HEK293 (cell line): ENCODE data around the gene FILIP1L.

Source experiments
- CTCF ChIA-PET: fragments of 350-600 bp; formaldehyde crosslinking; extraction: SDS; loops from one replicate; lab custom pipeline; 2021; ENCODE audit warnings: antibody characterized with exemption; lab: Yijun Ruan, JAX
- POLR2A ChIA-PET: fragments of 300-600 bp; formaldehyde crosslinking; extraction: SDS; loops from one replicate; lab custom pipeline; 2020; ENCODE audit warnings: antibody characterized with exemption, inconsistent platforms; lab: Yijun Ruan, JAX
- H3K27ac ChIP-seq: fragments of 200-500 bp; sonication (Bioruptor generic); 2 replicates; pipeline ENCODE4 v1.5.1; 2014; ENCODE audit warnings: low read depth, low read length, control low read depth, inconsistent platforms; ENCODE audit errors: extremely low read depth
- H3K36me3 ChIP-seq, 2 experiments: fragments of 200-500 bp in 1 of 2; sonication (Bioruptor generic) in 1 of 2; 1 replicate in 1 of 2; 2 replicates in 1 of 2; pipeline ENCODE4 v1.5.1; 2014 to 2017; ENCODE audit warnings: inconsistent platforms in 2 of 2, low read length in 2 of 2; ENCODE audit not compliant: control insufficient read depth in 2 of 2, insufficient read depth in 1 of 2
- H3K4me1 ChIP-seq: fragments of 200-500 bp; sonication (Bioruptor generic); 2 replicates; pipeline ENCODE4 v1.5.1; 2014; ENCODE audit warnings: mild to moderate bottlenecking, low read length, inconsistent platforms; ENCODE audit not compliant: control insufficient read depth, insufficient read depth
- H3K4me3 ChIP-seq: 2 replicates; pipeline ENCODE4 v1.5.1; 2011; ENCODE audit warnings: low read depth, mild to moderate bottlenecking, control low read depth, low read length, moderate library complexity
- H3K9me3 ChIP-seq: fragments of 200-500 bp; sonication (Bioruptor generic); 2 replicates; pipeline ENCODE4 v1.5.1; 2014; ENCODE audit warnings: low read depth, low read length, inconsistent platforms; ENCODE audit not compliant: control insufficient read depth, insufficient read depth
- BCL11A ChIP-seq: fragments of 450-650 bp; formaldehyde crosslinking; IDR thresholded peaks from 2 replicates; pipeline ENCODE4 v1.5.1; 2016; ENCODE audit warnings: low read depth, missing biosample characterization, missing genetic modification characterization
- IKZF3 ChIP-seq: fragments of 450-650 bp; IDR thresholded peaks from 2 replicates; pipeline ENCODE4 v1.5.0; 2018; ENCODE audit warnings: missing biosample characterization, mild to moderate bottlenecking, missing genetic modification characterization, moderate library complexity
- KLF10 ChIP-seq: fragments of 450-650 bp; IDR thresholded peaks from 2 replicates; pipeline ENCODE4 v1.5.1; 2018; ENCODE audit warnings: missing biosample characterization, mild to moderate bottlenecking, missing genetic modification characterization
- KLF16 ChIP-seq: fragments of 450-650 bp; formaldehyde crosslinking; IDR thresholded peaks from 2 replicates; pipeline ENCODE4 v1.5.1; 2017; ENCODE audit warnings: missing biosample characterization, missing genetic modification characterization
- OSR2 ChIP-seq: fragments of 450-650 bp; formaldehyde crosslinking; IDR thresholded peaks from 2 replicates; pipeline ENCODE4 v1.5.1; 2016; ENCODE audit warnings: missing biosample characterization, missing genetic modification characterization
- OVOL3 ChIP-seq: fragments of 450-650 bp; formaldehyde crosslinking; IDR thresholded peaks from 2 replicates; pipeline ENCODE4 v1.5.1; 2016; ENCODE audit warnings: missing biosample characterization, missing genetic modification characterization
- WT1 ChIP-seq: fragments of 450-650 bp; formaldehyde crosslinking; IDR thresholded peaks from 2 replicates; pipeline ENCODE4 v1.5.1; 2016; ENCODE audit warnings: missing biosample characterization, missing genetic modification characterization
- ZNF10 ChIP-seq: fragments of 450-650 bp; formaldehyde crosslinking; IDR thresholded peaks from 2 replicates; pipeline ENCODE4 v1.5.1; 2017; ENCODE audit warnings: missing biosample characterization, missing genetic modification characterization
- ZNF48 ChIP-seq: fragments of 450-650 bp; formaldehyde crosslinking; IDR thresholded peaks from 2 replicates; pipeline ENCODE4 v1.5.1; 2016; ENCODE audit warnings: missing biosample characterization, missing genetic modification characterization
- ZNF629 ChIP-seq: fragments of 450-650 bp; formaldehyde crosslinking; IDR thresholded peaks from 2 replicates; pipeline ENCODE4 v1.5.1; 2017; ENCODE audit warnings: missing biosample characterization, missing genetic modification characterization
- ZNF830 ChIP-seq: fragments of 450-650 bp; IDR thresholded peaks from 2 replicates; pipeline ENCODE4 v1.5.0; 2018; ENCODE audit warnings: missing biosample characterization, missing genetic modification characterization, low read depth, mild to moderate bottlenecking, moderate library complexity
- TF ChIP-seq, protein P1 (sequence below): fragments of 450-650 bp; formaldehyde crosslinking; IDR thresholded peaks from 2 replicates; pipeline ENCODE4 v1.5.1; 2017; ENCODE audit warnings: missing biosample characterization, missing genetic modification characterization
- TF ChIP-seq, protein P2 (sequence below): fragments of 450-650 bp; formaldehyde crosslinking; IDR thresholded peaks from 2 replicates; pipeline ENCODE4 v1.5.1; 2017; ENCODE audit warnings: missing biosample characterization, missing genetic modification characterization
- TF ChIP-seq, protein P3 (sequence below): fragments of 450-650 bp; formaldehyde crosslinking; IDR thresholded peaks from 2 replicates; pipeline ENCODE4 v1.5.1; 2016; ENCODE audit warnings: missing biosample characterization, missing genetic modification characterization
- TF ChIP-seq, protein P4 (sequence below): fragments of 450-650 bp; formaldehyde crosslinking; IDR thresholded peaks from 2 replicates; pipeline ENCODE4 v1.5.1; 2016; ENCODE audit warnings: missing biosample characterization, missing genetic modification characterization
- TF ChIP-seq, protein P5 (sequence below): fragments of 450-650 bp; formaldehyde crosslinking; IDR thresholded peaks from 2 replicates; pipeline ENCODE4 v1.5.1; 2017; ENCODE audit warnings: missing biosample characterization, missing genetic modification characterization

Gene FILIP1L

DNA sequence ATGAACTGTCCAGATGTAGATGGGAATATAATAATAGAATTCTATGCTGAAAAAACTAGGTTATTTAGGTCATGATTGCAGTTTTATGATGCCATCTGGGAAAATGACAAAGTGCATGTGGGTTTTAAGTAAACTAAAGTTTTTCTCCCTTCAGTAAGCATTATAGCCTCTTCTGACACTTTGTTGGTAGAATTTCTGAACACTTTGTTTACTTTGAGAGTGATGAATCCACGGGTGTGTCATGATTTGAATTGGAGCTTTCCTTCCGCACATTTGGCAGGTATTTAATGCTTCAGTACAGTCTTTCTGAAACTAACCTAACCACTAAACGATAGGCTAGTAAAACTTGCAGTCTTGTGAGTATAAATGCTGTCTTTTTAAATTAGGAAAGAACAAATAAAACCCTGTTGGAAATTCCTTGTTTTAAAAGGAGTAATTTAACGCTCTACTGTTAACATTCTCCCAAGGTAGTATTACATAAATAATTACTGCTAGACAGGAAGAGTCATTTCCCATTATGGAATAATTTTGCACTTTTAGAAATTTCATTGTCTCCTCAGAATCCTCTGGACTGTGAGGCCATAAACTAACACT, 7.0 kb downstream of the FILIP1L start (continued):
- TF ChIP-seq, protein P1, sequence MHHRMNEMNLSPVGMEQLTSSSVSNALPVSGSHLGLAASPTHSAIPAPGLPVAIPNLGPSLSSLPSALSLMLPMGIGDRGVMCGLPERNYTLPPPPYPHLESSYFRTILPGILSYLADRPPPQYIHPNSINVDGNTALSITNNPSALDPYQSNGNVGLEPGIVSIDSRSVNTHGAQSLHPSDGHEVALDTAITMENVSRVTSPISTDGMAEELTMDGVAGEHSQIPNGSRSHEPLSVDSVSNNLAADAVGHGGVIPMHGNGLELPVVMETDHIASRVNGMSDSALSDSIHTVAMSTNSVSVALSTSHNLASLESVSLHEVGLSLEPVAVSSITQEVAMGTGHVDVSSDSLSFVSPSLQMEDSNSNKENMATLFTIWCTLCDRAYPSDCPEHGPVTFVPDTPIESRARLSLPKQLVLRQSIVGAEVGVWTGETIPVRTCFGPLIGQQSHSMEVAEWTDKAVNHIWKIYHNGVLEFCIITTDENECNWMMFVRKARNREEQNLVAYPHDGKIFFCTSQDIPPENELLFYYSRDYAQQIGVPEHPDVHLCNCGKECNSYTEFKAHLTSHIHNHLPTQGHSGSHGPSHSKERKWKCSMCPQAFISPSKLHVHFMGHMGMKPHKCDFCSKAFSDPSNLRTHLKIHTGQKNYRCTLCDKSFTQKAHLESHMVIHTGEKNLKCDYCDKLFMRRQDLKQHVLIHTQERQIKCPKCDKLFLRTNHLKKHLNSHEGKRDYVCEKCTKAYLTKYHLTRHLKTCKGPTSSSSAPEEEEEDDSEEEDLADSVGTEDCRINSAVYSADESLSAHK (tag by site-specific recombination), result peak; percentile 42
- TF ChIP-seq ZNF48, result no peak
- TF ChIP-seq WT1 (tag by site-specific recombination), result peak; percentile 66
- TF ChIP-seq OVOL3 (tag by site-specific recombination), result 0 out of 2 replicates have a peak, but pooled peaks have one; percentile 26
- peak; percentile 44; the same call in 1 of the 2 replicates for TF ChIP-seq ZNF629 (tag by site-specific recombination)

DNA sequence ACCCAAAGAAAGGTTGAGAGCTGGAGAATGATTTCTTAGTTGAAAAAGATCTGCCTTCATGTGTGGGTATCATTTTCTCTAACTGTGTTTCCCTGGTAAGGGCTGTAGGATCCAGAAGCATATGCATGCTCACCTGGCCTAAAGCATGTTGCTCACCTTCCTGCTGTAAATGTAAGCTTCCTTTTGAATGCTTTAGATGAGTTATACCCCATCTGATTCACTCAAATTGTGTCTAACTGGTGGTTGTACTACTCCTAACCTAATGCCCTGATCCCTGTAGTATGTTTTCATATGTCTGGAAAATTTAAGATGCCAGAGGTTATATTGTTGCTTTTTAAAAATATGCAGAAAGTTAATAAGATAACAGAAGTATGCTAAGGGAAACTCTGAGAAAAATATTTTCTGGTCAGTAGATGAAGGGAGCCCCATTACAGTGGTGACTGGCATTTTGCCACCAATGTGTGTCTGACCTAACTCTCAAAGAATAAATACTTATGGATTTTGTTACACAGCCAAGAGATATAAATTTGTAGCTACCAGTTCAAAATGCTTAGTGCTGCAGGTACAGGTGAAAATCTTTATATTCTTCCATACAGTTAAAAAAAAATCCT, 7.7 kb downstream of the FILIP1L start:
- H3K36me3 ChIP-seq, result no peaks in the 10 kb centered on the region
- no peaks in the 10 kb centered on the region for H3K9me3 ChIP-seq
- ChIA-PET POLR2A (no interaction called here), CTCF (interaction anchor here (0.7 to 1.2 kb wide), 3 partner anchors 38 to 263 kb away, joined by 3 read pairs; no protein-coding TSS in a partner anchor)
- H3K27ac ChIP-seq, result peak overlapping the region; percentile 13; the same call in 1 of the 2 replicates
- TF ChIP-seq BCL11A (tag by site-specific recombination) (no peak), KLF16 (no peak)
- TF ChIP-seq, protein P2, sequence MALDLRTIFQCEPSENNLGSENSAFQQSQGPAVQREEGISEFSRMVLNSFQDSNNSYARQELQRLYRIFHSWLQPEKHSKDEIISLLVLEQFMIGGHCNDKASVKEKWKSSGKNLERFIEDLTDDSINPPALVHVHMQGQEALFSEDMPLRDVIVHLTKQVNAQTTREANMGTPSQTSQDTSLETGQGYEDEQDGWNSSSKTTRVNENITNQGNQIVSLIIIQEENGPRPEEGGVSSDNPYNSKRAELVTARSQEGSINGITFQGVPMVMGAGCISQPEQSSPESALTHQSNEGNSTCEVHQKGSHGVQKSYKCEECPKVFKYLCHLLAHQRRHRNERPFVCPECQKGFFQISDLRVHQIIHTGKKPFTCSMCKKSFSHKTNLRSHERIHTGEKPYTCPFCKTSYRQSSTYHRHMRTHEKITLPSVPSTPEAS (tag by site-specific recombination), result no peak
- TF ChIP-seq, protein P3, sequence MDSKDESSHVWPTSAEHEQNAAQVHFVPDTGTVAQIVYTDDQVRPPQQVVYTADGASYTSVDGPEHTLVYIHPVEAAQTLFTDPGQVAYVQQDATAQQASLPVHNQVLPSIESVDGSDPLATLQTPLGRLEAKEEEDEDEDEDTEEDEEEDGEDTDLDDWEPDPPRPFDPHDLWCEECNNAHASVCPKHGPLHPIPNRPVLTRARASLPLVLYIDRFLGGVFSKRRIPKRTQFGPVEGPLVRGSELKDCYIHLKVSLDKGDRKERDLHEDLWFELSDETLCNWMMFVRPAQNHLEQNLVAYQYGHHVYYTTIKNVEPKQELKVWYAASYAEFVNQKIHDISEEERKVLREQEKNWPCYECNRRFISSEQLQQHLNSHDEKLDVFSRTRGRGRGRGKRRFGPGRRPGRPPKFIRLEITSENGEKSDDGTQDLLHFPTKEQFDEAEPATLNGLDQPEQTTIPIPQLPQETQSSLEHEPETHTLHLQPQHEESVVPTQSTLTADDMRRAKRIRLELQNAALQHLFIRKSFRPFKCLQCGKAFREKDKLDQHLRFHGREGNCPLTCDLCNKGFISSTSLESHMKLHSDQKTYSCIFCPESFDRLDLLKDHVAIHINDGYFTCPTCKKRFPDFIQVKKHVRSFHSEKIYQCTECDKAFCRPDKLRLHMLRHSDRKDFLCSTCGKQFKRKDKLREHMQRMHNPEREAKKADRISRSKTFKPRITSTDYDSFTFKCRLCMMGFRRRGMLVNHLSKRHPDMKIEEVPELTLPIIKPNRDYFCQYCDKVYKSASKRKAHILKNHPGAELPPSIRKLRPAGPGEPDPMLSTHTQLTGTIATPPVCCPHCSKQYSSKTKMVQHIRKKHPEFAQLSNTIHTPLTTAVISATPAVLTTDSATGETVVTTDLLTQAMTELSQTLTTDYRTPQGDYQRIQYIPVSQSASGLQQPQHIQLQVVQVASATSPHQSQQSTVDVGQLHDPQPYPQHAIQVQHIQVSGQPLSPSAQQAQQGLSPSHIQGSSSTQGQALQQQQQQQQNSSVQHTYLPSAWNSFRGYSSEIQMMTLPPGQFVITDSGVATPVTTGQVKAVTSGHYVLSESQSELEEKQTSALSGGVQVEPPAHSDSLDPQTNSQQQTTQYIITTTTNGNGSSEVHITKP, result peak; percentile 76
- no peak overlapping the region for H3K4me3 ChIP-seq
- H3K4me1 ChIP-seq, result peaks cover 24% of the 10 kb centered on the region

DNA sequence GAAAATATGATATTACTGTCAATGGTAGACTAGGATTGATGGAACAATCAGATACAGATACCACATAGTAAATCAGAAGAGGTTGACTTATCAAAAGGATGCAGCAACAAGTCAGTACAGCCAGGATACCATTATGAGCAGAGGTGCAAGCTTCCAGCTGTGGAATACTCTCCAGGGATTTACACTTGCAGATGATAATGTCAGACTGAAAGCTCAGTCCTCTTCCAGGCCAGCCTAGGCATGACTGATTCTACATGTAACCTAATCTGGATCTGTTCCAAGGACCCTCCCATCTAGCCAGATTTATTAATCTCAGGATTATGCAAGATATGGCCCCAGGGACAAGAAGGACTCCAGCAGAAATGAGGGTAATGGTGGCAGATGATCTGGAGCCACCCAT, 8.2 kb downstream of the FILIP1L start:
- H3K27ac ChIP-seq, result peak overlapping the region; percentile 13; the same call in 1 of the 2 replicates
- peaks cover 24% of the 10 kb centered on the region for H3K4me1 ChIP-seq
- POLR2A ChIA-PET, result no interaction called here
- CTCF ChIA-PET, result interaction anchor here (0.6 to 1.2 kb wide), 4 partner anchors 37 to 1090 kb away, joined by 3 read pairs; no protein-coding TSS in a partner anchor
- no peaks in the 10 kb centered on the region for H3K9me3 ChIP-seq
- no peak overlapping the region for H3K4me3 ChIP-seq
- H3K36me3 ChIP-seq, result no peaks in the 10 kb centered on the region
- TF ChIP-seq ZNF10 (tag by site-specific recombination) (no peak), OSR2 (tag by site-specific recombination) (peak; percentile 32; the same call in 1 of the 2 replicates), ZNF830 (tag by site-specific recombination) (no peak), KLF10 (tag by site-specific recombination) (0 out of 2 replicates have a peak, but pooled peaks have one; percentile 40), IKZF3 (tag by site-specific recombination) (0 out of 2 replicates have a peak, but pooled peaks have one; percentile 43)
- TF ChIP-seq, protein P4, sequence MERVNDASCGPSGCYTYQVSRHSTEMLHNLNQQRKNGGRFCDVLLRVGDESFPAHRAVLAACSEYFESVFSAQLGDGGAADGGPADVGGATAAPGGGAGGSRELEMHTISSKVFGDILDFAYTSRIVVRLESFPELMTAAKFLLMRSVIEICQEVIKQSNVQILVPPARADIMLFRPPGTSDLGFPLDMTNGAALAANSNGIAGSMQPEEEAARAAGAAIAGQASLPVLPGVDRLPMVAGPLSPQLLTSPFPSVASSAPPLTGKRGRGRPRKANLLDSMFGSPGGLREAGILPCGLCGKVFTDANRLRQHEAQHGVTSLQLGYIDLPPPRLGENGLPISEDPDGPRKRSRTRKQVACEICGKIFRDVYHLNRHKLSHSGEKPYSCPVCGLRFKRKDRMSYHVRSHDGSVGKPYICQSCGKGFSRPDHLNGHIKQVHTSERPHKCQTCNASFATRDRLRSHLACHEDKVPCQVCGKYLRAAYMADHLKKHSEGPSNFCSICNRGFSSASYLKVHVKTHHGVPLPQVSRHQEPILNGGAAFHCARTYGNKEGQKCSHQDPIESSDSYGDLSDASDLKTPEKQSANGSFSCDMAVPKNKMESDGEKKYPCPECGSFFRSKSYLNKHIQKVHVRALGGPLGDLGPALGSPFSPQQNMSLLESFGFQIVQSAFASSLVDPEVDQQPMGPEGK (tag by site-specific recombination), result peak; percentile 21
- TF ChIP-seq, protein P5, sequence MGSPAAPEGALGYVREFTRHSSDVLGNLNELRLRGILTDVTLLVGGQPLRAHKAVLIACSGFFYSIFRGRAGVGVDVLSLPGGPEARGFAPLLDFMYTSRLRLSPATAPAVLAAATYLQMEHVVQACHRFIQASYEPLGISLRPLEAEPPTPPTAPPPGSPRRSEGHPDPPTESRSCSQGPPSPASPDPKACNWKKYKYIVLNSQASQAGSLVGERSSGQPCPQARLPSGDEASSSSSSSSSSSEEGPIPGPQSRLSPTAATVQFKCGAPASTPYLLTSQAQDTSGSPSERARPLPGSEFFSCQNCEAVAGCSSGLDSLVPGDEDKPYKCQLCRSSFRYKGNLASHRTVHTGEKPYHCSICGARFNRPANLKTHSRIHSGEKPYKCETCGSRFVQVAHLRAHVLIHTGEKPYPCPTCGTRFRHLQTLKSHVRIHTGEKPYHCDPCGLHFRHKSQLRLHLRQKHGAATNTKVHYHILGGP (tag by site-specific recombination), result 0 out of 2 replicates have a peak, but pooled peaks have one; percentile 27
- TF ChIP-seq, protein P1 (tag by site-specific recombination), result no peak
